Measurements from ENCODE around the gene IFI27.

DNA sequence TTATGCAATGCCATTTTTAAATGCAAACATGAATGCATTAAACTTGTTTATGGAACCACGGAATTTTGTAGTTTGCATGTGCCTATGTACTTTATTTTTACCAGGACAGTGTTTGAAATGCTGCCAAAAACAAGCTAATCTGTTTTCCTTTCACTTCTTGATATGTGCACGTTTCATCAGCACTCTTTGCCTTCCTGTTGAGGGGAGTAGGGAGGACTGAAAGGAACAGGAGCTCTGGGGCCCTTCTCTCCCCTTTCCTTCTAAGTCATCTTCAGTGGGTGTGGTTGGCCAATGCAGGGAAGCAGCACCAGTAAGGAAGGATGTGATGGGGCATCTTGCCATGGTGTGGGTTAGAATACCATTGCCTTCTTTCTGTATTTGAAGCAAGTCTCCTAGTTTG is 51.4 kb downstream of the IFI27 start:
- TF ChIP-seq, protein P1, sequence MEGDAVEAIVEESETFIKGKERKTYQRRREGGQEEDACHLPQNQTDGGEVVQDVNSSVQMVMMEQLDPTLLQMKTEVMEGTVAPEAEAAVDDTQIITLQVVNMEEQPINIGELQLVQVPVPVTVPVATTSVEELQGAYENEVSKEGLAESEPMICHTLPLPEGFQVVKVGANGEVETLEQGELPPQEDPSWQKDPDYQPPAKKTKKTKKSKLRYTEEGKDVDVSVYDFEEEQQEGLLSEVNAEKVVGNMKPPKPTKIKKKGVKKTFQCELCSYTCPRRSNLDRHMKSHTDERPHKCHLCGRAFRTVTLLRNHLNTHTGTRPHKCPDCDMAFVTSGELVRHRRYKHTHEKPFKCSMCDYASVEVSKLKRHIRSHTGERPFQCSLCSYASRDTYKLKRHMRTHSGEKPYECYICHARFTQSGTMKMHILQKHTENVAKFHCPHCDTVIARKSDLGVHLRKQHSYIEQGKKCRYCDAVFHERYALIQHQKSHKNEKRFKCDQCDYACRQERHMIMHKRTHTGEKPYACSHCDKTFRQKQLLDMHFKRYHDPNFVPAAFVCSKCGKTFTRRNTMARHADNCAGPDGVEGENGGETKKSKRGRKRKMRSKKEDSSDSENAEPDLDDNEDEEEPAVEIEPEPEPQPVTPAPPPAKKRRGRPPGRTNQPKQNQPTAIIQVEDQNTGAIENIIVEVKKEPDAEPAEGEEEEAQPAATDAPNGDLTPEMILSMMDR (IDR thresholded peaks at IDR 0.05 in 4 of 5, conservative IDR thresholded peaks at IDR 0.05 in 1 of 5): no peak
- TF ChIP-seq POLR2A (IDR thresholded peaks at IDR 0.05): no peak
